H1 (cell line): ENCODE measurements around the gene WNT9B. TPM values are rescaled to one million over a fixed set of nuclear protein-coding genes. Genes with fewer than 3 reads are reported as not detected.

Experiments used
- CTCF ChIA-PET: fragments of 300-600 bp; sonication (Branson Sonifier 250); formaldehyde crosslinking; loops from one replicate; lab custom pipeline; 2021; ENCODE audit not compliant: partially characterized antibody; lab: Charles Lee
- POLR2A ChIA-PET: fragments of 300-600 bp; sonication (Branson Sonifier 250); formaldehyde crosslinking; loops from one replicate; lab custom pipeline; 2021; ENCODE audit warnings: inconsistent platforms; ENCODE audit not compliant: partially characterized antibody; lab: Charles Lee
- DNase-seq, 2 experiments: peaks; one replicate each; pipeline versions ENCODE4 v3.0.0 to v3.0.0-alpha.2; 2010 to 2022; ENCODE audit warnings: low spot score in 2 of 2, low read depth in 1 of 2, mixed read lengths in 1 of 2
- FAIRE-seq: peaks from 2 replicates; lab custom pipeline; 2011; peaks lifted over from hg19 to GRCh38; lab: Jason Lieb, UNC
- H2AFZ ChIP-seq: 2 replicates; pipeline ENCODE4 v1.8.1; 2012; ENCODE audit warnings: low read length, inconsistent platforms
- H2AK5ac ChIP-seq: 2 replicates; pipeline ENCODE4 v1.6.1; 2013; ENCODE audit warnings: low read depth, low read length
- H2BK120ac ChIP-seq: replicated peaks from 2 replicates; pipeline ENCODE3; 2013; ENCODE audit warnings: low read depth, low read length, inconsistent platforms
- H2BK12ac ChIP-seq: 2 replicates; pipeline ENCODE4 v1.6.1; 2013; ENCODE audit warnings: low read depth, low read length
- H2BK15ac ChIP-seq: 2 replicates; pipeline ENCODE4 v1.6.1; 2013; ENCODE audit warnings: low read length
- H2BK20ac ChIP-seq: 2 replicates; pipeline ENCODE4 v1.6.1; 2013; ENCODE audit warnings: low read length
- H2BK5ac ChIP-seq: 2 replicates; pipeline ENCODE4 v1.6.1; 2013; ENCODE audit warnings: low read depth, low read length
- H3K14ac ChIP-seq: 2 replicates; pipeline ENCODE4 v1.6.1; 2013; ENCODE audit warnings: inconsistent platforms; ENCODE audit not compliant: insufficient read length
- H3K18ac ChIP-seq: 2 replicates; pipeline ENCODE4 v1.6.1; 2013; ENCODE audit warnings: low read length; ENCODE audit errors: extremely low read depth
- H3K23ac ChIP-seq: 2 replicates; pipeline ENCODE4 v1.6.1; 2013; ENCODE audit warnings: inconsistent platforms; ENCODE audit not compliant: insufficient read length
- H3K23me2 ChIP-seq: 2 replicates; pipeline ENCODE4 v1.6.1; 2013; ENCODE audit warnings: low read depth, low read length
- H3K27ac ChIP-seq: 2 replicates; pipeline ENCODE4 v1.6.1; 2011; ENCODE audit warnings: low read depth, low read length, inconsistent platforms
- H3K27me3 ChIP-seq, 4 experiments: replicated peaks in 1 of 4; 1 replicate in 1 of 4; 2 replicates in 3 of 4; pipeline versions ENCODE4 v1.6.1 to v1.8.1; 2011 to 2013; ENCODE audit warnings: low read length in 3 of 4, mild to moderate bottlenecking in 3 of 4, inconsistent platforms in 2 of 4, mixed read lengths in 2 of 4, moderate library complexity in 1 of 4; ENCODE audit not compliant: control insufficient read depth in 3 of 4, insufficient read depth in 3 of 4; ENCODE audit errors: extremely low read depth in 1 of 4
- H3K36me3 ChIP-seq, 4 experiments: 2 replicates each; pipeline versions ENCODE4 v1.6.1 to v1.8.1; 2011 to 2013; ENCODE audit warnings: mild to moderate bottlenecking in 4 of 4, low read length in 3 of 4, moderate library complexity in 2 of 4, control low read depth in 1 of 4, inconsistent platforms in 1 of 4; ENCODE audit not compliant: insufficient read depth in 4 of 4, control insufficient read depth in 2 of 4
- H3K4ac ChIP-seq: replicated peaks from 2 replicates; pipeline ENCODE3; 2013; ENCODE audit warnings: low read length, low read depth, mixed read lengths, inconsistent platforms; ENCODE audit not compliant: insufficient read length
- H3K4me1 ChIP-seq, 4 experiments: replicated peaks in 1 of 4; 1 replicate in 1 of 4; 2 replicates in 3 of 4; pipeline versions ENCODE4 v1.6.1 to v1.8.1; 2011 to 2013; ENCODE audit warnings: low read length in 3 of 4, inconsistent platforms in 2 of 4, mixed read lengths in 1 of 4; ENCODE audit not compliant: insufficient read depth in 4 of 4, control insufficient read depth in 3 of 4
- H3K4me2 ChIP-seq, 2 experiments: 2 replicates each; pipeline versions ENCODE4 v1.6.1 to v1.8.1; 2011 to 2013; ENCODE audit warnings: low read depth in 2 of 2, low read length in 2 of 2, control low read depth in 1 of 2, inconsistent platforms in 1 of 2, mild to moderate bottlenecking in 1 of 2; ENCODE audit not compliant: insufficient read depth in 1 of 2
- H3K4me3 ChIP-seq, 4 experiments: fragments of 200-600, 300-600 bp in 1 of 4; sonication (generic), shearing (Covaris generic), sonication (Bioruptor Twin) in 1 of 4; 2 replicates each; pipeline versions ENCODE4 v1.5.1 to v1.8.1; 2011 to 2016; ENCODE audit warnings: low read length in 4 of 4, low read depth in 3 of 4, control low read depth in 2 of 4, inconsistent platforms in 2 of 4, mild to moderate bottlenecking in 2 of 4, mixed read lengths in 1 of 4, moderate library complexity in 1 of 4; ENCODE audit not compliant: insufficient read depth in 2 of 4; ENCODE audit errors: extremely low read depth in 1 of 4
- H3K56ac ChIP-seq: replicated peaks from 2 replicates; pipeline ENCODE3; 2013; ENCODE audit warnings: low read depth, mild to moderate bottlenecking, mixed read lengths, low read length, inconsistent platforms; ENCODE audit not compliant: insufficient read length
- H3K79me1 ChIP-seq: 2 replicates; pipeline ENCODE4 v1.6.1; 2013; ENCODE audit warnings: low read depth, low read length, control low read depth
- H3K79me2 ChIP-seq, 2 experiments: 2 replicates each; pipeline versions ENCODE4 v1.6.1 to v1.8.1; 2012 to 2013; ENCODE audit warnings: low read length in 2 of 2, mild to moderate bottlenecking in 2 of 2, inconsistent platforms in 1 of 2; ENCODE audit not compliant: insufficient read depth in 2 of 2, control insufficient read depth in 1 of 2
- H3K9ac ChIP-seq, 4 experiments: replicated peaks in 1 of 4; 1 replicate in 1 of 4; 2 replicates in 3 of 4; pipeline versions ENCODE4 v1.6.1 to v1.8.1; 2011 to 2013; ENCODE audit warnings: low read depth in 3 of 4, low read length in 3 of 4, control low read depth in 2 of 4, mild to moderate bottlenecking in 2 of 4, moderate library complexity in 2 of 4, inconsistent platforms in 1 of 4; ENCODE audit errors: extremely low read depth in 1 of 4
- H3K9me3 ChIP-seq, 2 experiments: 2 replicates each; pipeline versions ENCODE4 v1.6.1 to v1.8.1; 2012 to 2013; ENCODE audit warnings: mild to moderate bottlenecking in 2 of 2, moderate library complexity in 2 of 2, control low read depth in 1 of 2, inconsistent platforms in 1 of 2, low read depth in 1 of 2, low read length in 1 of 2, mixed read lengths in 1 of 2; ENCODE audit not compliant: insufficient read depth in 2 of 2
- H4K20me1 ChIP-seq, 2 experiments: replicated peaks in 1 of 2; 2 replicates each; pipeline versions ENCODE3 to v1.8.1; 2011 to 2013; ENCODE audit warnings: inconsistent platforms in 2 of 2, low read length in 2 of 2, mild to moderate bottlenecking in 1 of 2; ENCODE audit not compliant: insufficient read depth in 2 of 2, control insufficient read depth in 1 of 2
- H4K5ac ChIP-seq: 2 replicates; pipeline ENCODE4 v1.6.1; 2013; ENCODE audit warnings: low read length, low read depth, mixed read lengths, inconsistent platforms; ENCODE audit not compliant: insufficient read length
- H4K8ac ChIP-seq: 2 replicates; pipeline ENCODE4 v1.8.0; 2013; ENCODE audit warnings: mild to moderate bottlenecking, moderate library complexity, low read length, inconsistent platforms; ENCODE audit not compliant: insufficient read depth; ENCODE audit errors: extremely low read depth
- H4K91ac ChIP-seq: replicated peaks from 2 replicates; pipeline ENCODE3; 2013; ENCODE audit warnings: low read length, mixed read lengths, inconsistent platforms; ENCODE audit not compliant: insufficient read length
- JUN ChIP-seq: IDR thresholded peaks from 2 replicates; pipeline ENCODE4 v1.6.1; 2011; ENCODE audit warnings: low read depth, mild to moderate bottlenecking, improper control_type of control experiment, low read length
- RNF2 ChIP-seq: fragments of 200-900, 300-1000 bp; sonication (generic); IDR thresholded peaks from 2 replicates; pipeline ENCODE4 v1.7.1; 2016; ENCODE audit warnings: borderline replicate concordance, low read depth, mild to moderate bottlenecking, antibody characterized with exemption, low read length; ENCODE audit not compliant: poor library complexity, severe bottlenecking; ENCODE audit errors: missing control alignments
- SIN3A ChIP-seq, 2 experiments: IDR thresholded peaks in 1 of 2; conservative IDR thresholded peaks in 1 of 2; 2 replicates each; pipeline ENCODE4 v1.6.1; 2011 to 2012; ENCODE audit warnings: low read length in 2 of 2, improper control_type of control experiment in 1 of 2, low read depth in 1 of 2, mild to moderate bottlenecking in 1 of 2
- TBP ChIP-seq: IDR thresholded peaks from 2 replicates; pipeline ENCODE4 v1.6.1; 2011; ENCODE audit warnings: low read depth, low read length, improper control_type of control experiment
- WGBS, 2 experiments: shearing (Covaris generic) in 1 of 2; methylation state at CpG; one replicate each; pipeline versions ENCODE4 v1.1.6 to v1.1.7; 2013 to 2015; ENCODE audit warnings: low lambda C conversion rate in 2 of 2, mixed read lengths in 2 of 2, inconsistent platforms in 1 of 2, low coverage in 1 of 2, missing lambda C conversion rate in 1 of 2; ENCODE audit not compliant: insufficient replicate concordance in 2 of 2, insufficient coverage in 1 of 2, insufficient read length in 1 of 2; ENCODE audit errors: extremely low coverage in 1 of 2, missing lambda C conversion rate in 1 of 2; 5-methylcytosine and 5-hydroxymethylcytosine counted together
- polyA plus RNA-seq, 7 experiments: library from polyadenylated mRNA; depleted of rRNA in 3 of 7; stranded (reverse) in 5 of 7; unstranded in 2 of 7; fragments of >200 nt in 5 of 7; fragments of 200-250 nt in 2 of 7; gene quantifications; 1 replicate in 5 of 7; 2 replicates in 1 of 7; 4 replicates in 1 of 7; pipeline versions ENCODE4 v1.2.1 to v1.2.3, GENCODE V29; 2011 to 2013; ENCODE audit warnings: missing spikeins in 2 of 7, mixed read lengths in 2 of 7
- total RNA-seq: library from RNA; stranded (reverse); fragmentation: NEBNext Ultra II Directional; extraction: Animal tissue kit (Norgen Biotek cat#: 25700); gene quantifications from 2 replicates; pipeline ENCODE4 v1.2.1, GENCODE V29; 2021

WNT9B gene
- total and polyA plus RNA-seq, 2 of the 8 experiments (the other 6 are each of a cell fraction or from before 2014, with no cell fraction given), result 0.21 TPM; not detected in 1

DNA sequence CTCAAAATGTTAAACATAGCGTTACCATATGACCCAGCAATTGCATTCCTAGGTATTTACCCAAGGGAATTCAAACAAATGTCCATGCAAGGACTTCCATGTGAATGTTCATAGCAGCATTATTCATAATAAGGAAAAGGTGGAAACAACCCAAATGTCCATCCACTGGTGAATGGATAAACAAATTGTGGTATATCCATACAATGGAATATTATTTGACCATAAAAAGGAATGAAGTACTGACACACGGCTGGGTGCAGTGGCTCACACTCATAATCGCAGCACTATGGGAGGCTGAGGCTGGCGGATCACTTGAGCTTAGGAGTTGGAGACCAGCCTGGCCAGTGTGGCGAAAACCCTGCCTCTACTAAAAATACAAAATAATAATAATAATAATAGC lies 47.5 kb downstream of the WNT9B start:
- no peak overlapping the region for H3K9ac ChIP-seq
- no peak overlapping the region for H3K4me2 ChIP-seq
- CTCF ChIA-PET, result no interaction called here
- 0 out of 4 replicates have a peak, but pooled peaks cover 0 to 4% of the 10 kb centered on the region in 2 experiments for H3K9me3 ChIP-seq
- peaks cover 4% of the 10 kb centered on the region; the same call in 1 of the 2 replicates for H3K23me2 ChIP-seq
- H3K18ac ChIP-seq, result no peak overlapping the region
- TF ChIP-seq RNF2, result no peak
- TF ChIP-seq SIN3A (conservative IDR thresholded peaks at IDR 0.05 in 1 of 2, IDR thresholded peaks at IDR 0.05 in 1 of 2; ENCODE audit: low read depth in 1 of 2, low read length in 2 of 2), result no peak
- no peak for TF ChIP-seq TBP
- TF ChIP-seq JUN, result no peak
- FAIRE-seq (no peak), DNase-seq (no peak)
- no peak overlapping the region for H3K4me3 ChIP-seq
- H3K79me1 ChIP-seq, result no peaks in the 10 kb centered on the region
- H4K20me1 ChIP-seq, result no peaks in the 10 kb centered on the region
- H2BK12ac ChIP-seq, result no peak overlapping the region
- no peaks in the 10 kb centered on the region for H3K79me2 ChIP-seq
- no peak overlapping the region for H3K23ac ChIP-seq
- 96% methylated on average over 5 of the region's 5 CpGs; no CpG with 5 or more reads in 1 of the 2 experiments for WGBS, 2 experiments
- H4K5ac ChIP-seq, result no peak overlapping the region
- no peak overlapping the region for H4K8ac ChIP-seq
- no peak overlapping the region for H2AFZ ChIP-seq
- no peak overlapping the region for H2BK15ac ChIP-seq
- no peak overlapping the region for H2BK5ac ChIP-seq
- peaks cover 0 to 8% (median 0%) of the 10 kb centered on the region in 4 experiments; a peak in 2 of 7 replicates for H3K4me1 ChIP-seq
- H4K91ac ChIP-seq, result no peak overlapping the region
- POLR2A ChIA-PET, result no interaction called here
- H3K27me3 ChIP-seq, result no peaks in the 10 kb centered on the region
- no peak overlapping the region for H3K14ac ChIP-seq
- no peak overlapping the region for H2BK20ac ChIP-seq
- no peak overlapping the region for H3K27ac ChIP-seq
- no peak overlapping the region for H2BK120ac ChIP-seq
- no peaks in the 10 kb centered on the region for H3K36me3 ChIP-seq
- no peak overlapping the region for H3K56ac ChIP-seq
- no peak overlapping the region for H2AK5ac ChIP-seq
- no peak overlapping the region for H3K4ac ChIP-seq
